IPS DF 6.9 (cell line): Measurements from ENCODE around the gene DHX38.

ENCODE experiments used
- DNase-seq: peaks from one replicate; pipeline ENCODE4 v3.0.0-alpha.2; 2013; ENCODE audit warnings: low read depth, low spot score
- H3K27ac ChIP-seq: one replicate; pipeline ENCODE4 v1.5.1; 2013; ENCODE audit warnings: low read length, control low read depth
- H3K27me3 ChIP-seq: 2 replicates; pipeline ENCODE4 v1.6.1; 2013; ENCODE audit warnings: mild to moderate bottlenecking, low read length; ENCODE audit not compliant: control insufficient read depth, insufficient read depth
- H3K36me3 ChIP-seq: 2 replicates; pipeline ENCODE4 v1.6.1; 2013; ENCODE audit warnings: low read length; ENCODE audit not compliant: control insufficient read depth, insufficient read depth
- H3K4me1 ChIP-seq: 2 replicates; pipeline ENCODE4 v1.6.1; 2013; ENCODE audit warnings: low read length; ENCODE audit not compliant: control insufficient read depth, insufficient read depth
- H3K4me3 ChIP-seq: 2 replicates; pipeline ENCODE4 v1.5.1; 2013; ENCODE audit warnings: mild to moderate bottlenecking, low read length
- H3K9me3 ChIP-seq: 2 replicates; pipeline ENCODE4 v1.6.1; 2013; ENCODE audit warnings: low read length, inconsistent platforms; ENCODE audit not compliant: control insufficient read depth, insufficient read depth
- WGBS: extraction: QIAGEN DNeasy Blood & Tissue Kit; methylation state at CpG from one replicate; pipeline ENCODE4 v1.1.7; 2013; ENCODE audit warnings: mixed read lengths, missing lambda C conversion rate; ENCODE audit not compliant: insufficient read length, insufficient coverage; 5-methylcytosine and 5-hydroxymethylcytosine counted together

Gene DHX38

DNA sequence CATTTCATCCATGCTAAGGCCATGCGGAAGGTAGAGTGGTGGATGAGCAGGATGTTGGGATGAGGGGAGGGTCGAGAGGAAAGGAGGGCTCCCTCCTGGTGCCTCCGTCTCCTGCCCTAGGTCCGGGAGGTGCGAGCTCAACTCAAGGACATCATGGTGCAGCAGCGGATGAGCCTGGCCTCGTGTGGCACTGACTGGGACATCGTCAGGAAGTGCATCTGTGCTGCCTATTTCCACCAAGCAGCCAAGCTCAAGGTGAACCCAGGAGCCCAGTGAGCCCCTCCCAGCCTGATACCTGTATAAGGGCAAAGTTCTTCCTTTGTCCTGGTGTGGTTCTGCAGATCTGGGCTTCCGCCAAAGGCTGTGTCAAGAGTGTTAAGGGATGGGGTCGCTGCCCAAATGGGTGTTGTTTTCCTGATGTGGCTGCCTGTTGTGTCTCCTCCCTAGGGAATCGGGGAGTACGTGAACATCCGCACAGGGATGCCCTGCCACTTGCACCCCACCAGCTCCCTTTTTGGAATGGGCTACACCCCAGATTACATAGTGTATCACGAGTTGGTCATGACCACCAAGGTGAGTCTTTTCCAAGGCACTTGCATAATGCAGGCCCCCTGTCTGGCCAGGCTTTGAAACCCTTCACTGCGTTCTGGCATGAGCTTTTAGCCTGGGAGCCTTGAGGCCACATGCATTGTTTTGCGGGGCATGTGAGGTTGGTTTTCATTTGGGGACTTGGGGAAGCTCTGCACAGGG lies 14.9 kb downstream of the DHX38 start:
- Histone ChIP-seq H3K9me3 (no peaks in the 10 kb centered on the region), H3K27me3 (no peaks in the 10 kb centered on the region), H3K4me3 (no peak overlapping the region), H3K4me1 (no peaks in the 10 kb centered on the region), H3K27ac (no peak overlapping the region), H3K36me3 (peaks cover 55% of the 10 kb centered on the region)
- no peak for DNase-seq
- WGBS: no CpG with 5 or more reads among the region's 16 CpGs

DNA sequence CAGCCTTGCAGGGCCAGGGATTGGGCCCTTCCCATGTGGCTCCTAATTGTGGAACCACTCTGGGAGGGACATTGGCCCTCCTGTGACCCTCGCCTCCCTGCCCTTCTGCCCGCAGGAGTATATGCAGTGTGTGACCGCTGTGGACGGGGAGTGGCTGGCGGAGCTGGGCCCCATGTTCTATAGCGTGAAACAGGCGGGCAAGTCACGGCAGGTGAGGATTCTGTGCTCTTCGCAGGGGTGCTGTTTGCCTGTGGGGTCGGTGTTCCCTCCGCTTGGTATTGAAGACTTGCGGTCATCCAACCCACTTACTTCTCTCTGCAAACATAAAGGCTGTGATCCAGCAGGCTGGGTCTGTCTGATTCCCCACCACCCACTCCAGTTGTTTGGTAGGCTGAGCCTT lies 15.7 kb downstream of the DHX38 start:
- DNase-seq: no peak

GRCh38 chr16:72109966-72110530 lies 16.4 kb downstream of the DHX38 start:
- WGBS: no CpG with 5 or more reads among the region's 12 CpGs
- Histone ChIP-seq H3K27me3 (no peaks in the 10 kb centered on the region), H3K4me1 (no peaks in the 10 kb centered on the region), H3K36me3 (peaks cover 39% of the 10 kb centered on the region), H3K4me3 (no peak overlapping the region), H3K27ac (no peak overlapping the region), H3K9me3 (no peaks in the 10 kb centered on the region)
- no peak for DNase-seq

More for the DNA sequence above, 15.7 kb downstream of the DHX38 start:
- Histone ChIP-seq H3K27ac (no peak overlapping the region), H3K4me1 (no peaks in the 10 kb centered on the region), H3K27me3 (no peaks in the 10 kb centered on the region), H3K4me3 (no peak overlapping the region), H3K36me3 (peaks cover 47% of the 10 kb centered on the region), H3K9me3 (no peaks in the 10 kb centered on the region)
- no CpG with 5 or more reads among the region's 12 CpGs for whole genome bisulfite sequencing

- DNase-seq: no peak
- Histone ChIP-seq H3K36me3 (peaks cover 30% of the 10 kb centered on the region), H3K27me3 (no peaks in the 10 kb centered on the region), H3K4me3 (no peak overlapping the region), H3K9me3 (no peaks in the 10 kb centered on the region), H3K4me1 (no peaks in the 10 kb centered on the region), H3K27ac (no peak overlapping the region)
- WGBS: no CpG with 5 or more reads among the region's 23 CpGs
Observed at GRCh38 chr16:72110662-72111615, 17.3 kb downstream of the DHX38 start.

GRCh38 chr16:72111657-72112451 lies 18.2 kb downstream of the DHX38 start:
- Histone ChIP-seq H3K9me3 (no peaks in the 10 kb centered on the region), H3K4me1 (no peaks in the 10 kb centered on the region), H3K36me3 (peaks cover 24% of the 10 kb centered on the region), H3K27me3 (no peaks in the 10 kb centered on the region), H3K27ac (no peak overlapping the region), H3K4me3 (no peak overlapping the region)
- DNase-seq: no peak
- no CpG with 5 or more reads among the region's 19 CpGs for WGBS

DNA sequence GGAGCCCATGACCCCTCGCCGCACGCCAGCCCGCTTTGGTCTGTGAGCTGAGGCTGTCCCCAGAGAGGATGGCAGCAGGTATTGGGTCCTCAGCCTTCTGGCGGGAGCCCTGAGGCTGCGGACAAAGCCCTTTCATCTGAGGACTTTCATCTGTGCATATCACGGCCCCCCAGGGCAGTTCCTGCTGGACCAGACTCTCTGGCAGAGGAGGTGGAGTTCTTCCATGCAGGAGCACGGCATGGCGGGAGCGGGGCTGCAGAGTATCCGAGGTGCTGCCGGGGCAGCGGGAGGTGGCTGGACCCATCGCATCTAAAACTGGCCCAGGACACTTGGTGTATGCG lies 18.8 kb downstream of the DHX38 start:
- no CpG with 5 or more reads among the region's 15 CpGs for WGBS
- no peaks in the 10 kb centered on the region for H3K27me3 ChIP-seq
- H3K36me3 ChIP-seq: peaks cover 21% of the 10 kb centered on the region

DNA sequence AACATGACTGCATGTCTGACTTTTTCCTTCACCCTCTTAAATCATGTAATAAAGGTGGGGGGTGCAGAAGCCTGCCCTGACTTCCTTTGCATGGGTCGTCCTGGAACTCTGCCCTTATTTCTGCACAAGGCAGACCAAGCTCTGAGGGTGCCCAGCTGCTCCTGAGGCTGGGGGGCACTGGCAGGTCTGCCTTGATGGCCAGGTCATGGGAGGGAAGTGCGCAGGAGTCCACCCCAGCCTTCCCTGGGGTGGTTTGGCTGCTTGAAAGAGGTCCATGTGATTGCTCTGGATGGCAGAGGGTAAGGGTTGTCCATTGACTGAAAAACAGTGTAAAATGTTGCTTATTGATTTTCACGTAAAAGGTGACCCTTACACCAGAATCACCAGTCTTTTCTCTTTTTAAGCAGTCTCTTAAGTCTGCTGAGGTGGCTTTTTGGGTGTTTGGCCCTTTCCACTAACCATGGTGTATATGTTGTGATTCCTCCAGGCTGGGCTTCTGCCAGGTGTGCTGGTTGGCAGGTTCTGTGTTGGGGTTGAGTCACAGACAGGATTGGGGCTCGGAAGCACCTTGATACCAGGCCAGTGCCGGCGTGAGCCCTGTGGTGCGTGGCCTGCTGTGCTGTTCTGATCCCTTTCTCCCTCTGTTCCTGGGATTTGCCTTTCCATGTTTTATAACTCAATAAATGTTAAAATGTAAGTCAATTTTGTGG lies 19.4 kb downstream of the DHX38 start:
- DNase-seq: no peak
- Histone ChIP-seq H3K4me3 (no peak overlapping the region), H3K27ac (no peak overlapping the region), H3K36me3 (peaks cover 17% of the 10 kb centered on the region), H3K9me3 (no peaks in the 10 kb centered on the region), H3K4me1 (no peaks in the 10 kb centered on the region), H3K27me3 (no peaks in the 10 kb centered on the region)
- no CpG with 5 or more reads among the region's 7 CpGs for WGBS

More for the DNA sequence above, 18.8 kb downstream of the DHX38 start:
- no peak for DNase-seq
- H3K4me1 ChIP-seq: no peaks in the 10 kb centered on the region
- H3K9me3 ChIP-seq: no peaks in the 10 kb centered on the region
- no peak overlapping the region for H3K4me3 ChIP-seq
- H3K27ac ChIP-seq: no peak overlapping the region

DNA sequence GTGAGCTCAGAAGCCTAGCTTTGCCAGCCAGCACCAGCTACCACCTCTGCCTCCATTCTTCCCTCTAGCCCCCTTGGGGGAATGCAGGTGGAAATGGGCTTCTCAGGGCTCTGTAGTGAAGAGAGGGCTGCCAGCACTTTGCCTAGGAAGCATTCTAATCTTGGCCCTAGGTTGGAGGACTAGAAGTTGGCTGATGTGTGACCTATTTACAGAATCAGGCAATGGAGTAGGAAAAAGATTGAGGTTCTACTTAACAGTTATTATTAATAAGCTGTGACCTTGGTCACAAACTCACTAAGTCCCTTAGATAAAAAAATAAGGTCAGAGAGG lies 19.9 kb downstream of the DHX38 start:
- Histone ChIP-seq H3K36me3 (peaks cover 12% of the 10 kb centered on the region), H3K27ac (no peak overlapping the region), H3K4me3 (no peak overlapping the region), H3K9me3 (no peaks in the 10 kb centered on the region), H3K4me1 (no peaks in the 10 kb centered on the region), H3K27me3 (no peaks in the 10 kb centered on the region)
- DNase-seq: no peak

- H3K36me3 ChIP-seq: no peaks in the 10 kb centered on the region
- H3K4me3 ChIP-seq: no peak overlapping the region
- no peaks in the 10 kb centered on the region; the same call in 1 of the 2 replicates for H3K4me1 ChIP-seq
- no peak overlapping the region for H3K27ac ChIP-seq
- no CpG with 5 or more reads among the region's 5 CpGs for WGBS
- no peaks in the 10 kb centered on the region for H3K27me3 ChIP-seq
- DNase-seq: no peak
- H3K9me3 ChIP-seq: no peaks in the 10 kb centered on the region
Observed at GRCh38 chr16:72120026-72120425, 26.4 kb downstream of the DHX38 start.
